HCT116 (cell line): Measurements from ENCODE around the gene STRIP1. TPM values are rescaled to one million over a fixed set of nuclear protein-coding genes. Genes with fewer than 3 reads are reported as not detected.

Experiments used
- ATAC-seq: fragments of 200-7000 bp; cut with Tn5 transposase; 2 replicates; pipeline ENCODE4 v1.9.1; 2020; ENCODE audit warnings: mild to moderate bottlenecking, moderate library complexity
- BruUV-seq: library from RNA; stranded (reverse); fragments of 400-500 nt; replicated peaks from 2 replicates; lab custom pipeline; 2021; lab: Mats Ljungman, UMichigan
- CTCF ChIA-PET: fragments of 300-600 bp; sonication (Branson Sonifier 250); formaldehyde crosslinking; loops from one replicate; lab custom pipeline; 2021; ENCODE audit warnings: antibody characterized with exemption; lab: Charles Lee
- POLR2A ChIA-PET: fragments of 300-600, 350-600 bp; sonication (Branson Sonifier 250); formaldehyde crosslinking; loops from one replicate; lab custom pipeline; 2021; ENCODE audit warnings: antibody characterized with exemption; lab: Charles Lee
- RAD21 ChIA-PET, 2 experiments: fragments of 300-600 bp; sonication (Branson Sonifier 250); formaldehyde crosslinking; loops; one replicate each; lab custom pipeline; 2023; ENCODE audit warnings: low total read pairs in 2 of 2; ENCODE audit not compliant: uncharacterized antibody in 2 of 2, unreplicated experiment in 2 of 2, low non-redundant PET in 1 of 2; lab: Charles Lee
- DNase-seq: peaks from one replicate; pipeline ENCODE4 v3.0.0-alpha.2; 2010; ENCODE audit warnings: low read depth, low spot score
- H2AFZ ChIP-seq: fragments of 200-600 bp; shearing (Covaris generic), sonication (generic); 2 replicates; pipeline ENCODE4 v1.6.1; 2017; ENCODE audit warnings: low read depth, mixed run types, mixed read lengths, antibody characterized with exemption, low read length; ENCODE audit not compliant: poor library complexity, severe bottlenecking
- H3K27ac ChIP-seq: 2 replicates; pipeline ENCODE4 v1.5.1; 2012; ENCODE audit warnings: low read depth, low read length
- H3K27me3 ChIP-seq: fragments of 200-600 bp; sonication (generic); 2 replicates; pipeline ENCODE4 v1.6.1; 2016; ENCODE audit warnings: mixed run types, low read length, mixed read lengths; ENCODE audit not compliant: insufficient read depth
- H3K36me3 ChIP-seq, 2 experiments: fragments of 200-500 bp in 1 of 2; fragments of 200-600 bp in 1 of 2; sonication (Bioruptor generic) in 1 of 2; sonication (generic) in 1 of 2; 2 replicates each; pipeline versions ENCODE4 v1.5.1 to v1.6.1; 2014 to 2016; ENCODE audit warnings: low read length in 2 of 2, inconsistent platforms in 1 of 2, mixed read lengths in 1 of 2, mixed run types in 1 of 2; ENCODE audit not compliant: insufficient read depth in 2 of 2, control insufficient read depth in 1 of 2
- H3K4me1 ChIP-seq, 2 experiments: fragments of 200-600 bp in 1 of 2; sonication (generic) in 1 of 2; 2 replicates each; pipeline versions ENCODE4 v1.5.1 to v1.6.1; 2012 to 2017; ENCODE audit warnings: low read length in 2 of 2, inconsistent platforms in 1 of 2, mild to moderate bottlenecking in 1 of 2, mixed read lengths in 1 of 2, mixed run types in 1 of 2, moderate library complexity in 1 of 2; ENCODE audit not compliant: insufficient read depth in 2 of 2, control insufficient read depth in 1 of 2
- H3K4me2 ChIP-seq: fragments of 200-600 bp; sonication (generic); 2 replicates; pipeline ENCODE4 v1.6.1; 2017; ENCODE audit warnings: mixed run types, low read length, mixed read lengths
- H3K4me3 ChIP-seq, 2 experiments: fragments of 200-600 bp in 1 of 2; sonication (generic) in 1 of 2; replicated peaks in 1 of 2; 2 replicates each; pipeline ENCODE4 v1.5.1; 2011 to 2016; ENCODE audit warnings: low read length in 2 of 2, control low read depth in 1 of 2, low read depth in 1 of 2, mild to moderate bottlenecking in 1 of 2, mixed read lengths in 1 of 2, mixed run types in 1 of 2
- H3K79me2 ChIP-seq: fragments of 200-600 bp; sonication (generic); 2 replicates; pipeline ENCODE4 v1.6.1; 2017; ENCODE audit warnings: mild to moderate bottlenecking, mixed run types, low read length, moderate library complexity, mixed read lengths; ENCODE audit not compliant: insufficient read depth
- H3K9ac ChIP-seq: fragments of 200-600 bp; sonication (generic); 2 replicates; pipeline ENCODE4 v1.6.1; 2016; ENCODE audit warnings: low read length, mixed read lengths
- H3K9me2 ChIP-seq: fragments of 200-600 bp; sonication (generic), shearing (Covaris generic); 2 replicates; pipeline ENCODE4 v1.6.1; 2017; ENCODE audit warnings: mixed run types, mild to moderate bottlenecking, moderate library complexity; ENCODE audit not compliant: insufficient read depth
- H3K9me3 ChIP-seq, 2 experiments: fragments of 200-500 bp in 1 of 2; fragments of 200-600 bp in 1 of 2; sonication (Bioruptor generic) in 1 of 2; sonication (generic) in 1 of 2; 2 replicates each; pipeline ENCODE4 v1.6.1; 2014 to 2017; ENCODE audit warnings: low read length in 2 of 2, mixed read lengths in 2 of 2, inconsistent platforms in 1 of 2, low read depth in 1 of 2, mild to moderate bottlenecking in 1 of 2, mixed run types in 1 of 2, moderate library complexity in 1 of 2; ENCODE audit not compliant: control insufficient read depth in 1 of 2, insufficient read depth in 1 of 2
- H4K20me1 ChIP-seq: fragments of 200-600 bp; sonication (generic), shearing (Covaris generic); 2 replicates; pipeline ENCODE4 v1.6.1; 2017; ENCODE audit warnings: mixed run types, mild to moderate bottlenecking, moderate library complexity; ENCODE audit not compliant: insufficient read depth
- CBX3 ChIP-seq: IDR thresholded peaks from 2 replicates; pipeline ENCODE4 v1.6.1; 2012; ENCODE audit warnings: low read depth
- CEBPB ChIP-seq: IDR thresholded peaks from 2 replicates; pipeline ENCODE4 v1.6.1; 2012; ENCODE audit warnings: low read depth
- EZH2 ChIP-seq: fragments of 200-600 bp; sonication (generic); IDR thresholded peaks from 2 replicates; pipeline ENCODE4 v1.6.1; 2017; ENCODE audit warnings: antibody characterized with exemption, mixed run types
- EZH2phosphoT487 ChIP-seq: fragments of 200-600 bp; IDR thresholded peaks from 2 replicates; pipeline ENCODE4 v1.6.1; 2018; ENCODE audit warnings: antibody characterized with exemption, borderline replicate concordance
- FOSL1 ChIP-seq: IDR thresholded peaks from 2 replicates; pipeline ENCODE4 v1.6.1; 2012; ENCODE audit warnings: low read depth
- POLR2AphosphoS5 ChIP-seq: IDR thresholded peaks from 2 replicates; pipeline ENCODE4 v1.6.1; 2011; ENCODE audit warnings: mild to moderate bottlenecking, low read depth, low read length, moderate library complexity
- RAD21 ChIP-seq: IDR thresholded peaks from 2 replicates; pipeline ENCODE4 v1.6.1; 2012; ENCODE audit warnings: low read depth, mild to moderate bottlenecking
- SIN3A ChIP-seq: IDR thresholded peaks from 2 replicates; pipeline ENCODE4 v1.6.1; 2012; ENCODE audit warnings: low read depth
- SP1 ChIP-seq: IDR thresholded peaks from 2 replicates; pipeline ENCODE4 v1.6.1; 2012; ENCODE audit warnings: low read depth
- SRF ChIP-seq: IDR thresholded peaks from 2 replicates; pipeline ENCODE4 v1.6.1; 2012; ENCODE audit warnings: low read depth
- TCF7L2 ChIP-seq: IDR thresholded peaks from 2 replicates; pipeline ENCODE4 v1.7.0; 2011; ENCODE audit warnings: borderline replicate concordance, inconsistent platforms; ENCODE audit not compliant: insufficient read depth, insufficient read length; ENCODE audit errors: extremely low read depth
- YY1 ChIP-seq: IDR thresholded peaks from 2 replicates; pipeline ENCODE4 v1.6.1; 2011; ENCODE audit warnings: low read length, low read depth, moderate library complexity, mild to moderate bottlenecking; ENCODE audit not compliant: insufficient replicate concordance; ENCODE audit errors: extremely low read depth
- ZFX ChIP-seq: fragments of 450-650 bp; IDR thresholded peaks from 2 replicates; pipeline ENCODE4 v1.6.1; 2017
- intact Hi-C: fragments of 100-400 bp; cut with micrococcal nuclease; formaldehyde crosslinking; loops from 2 replicates; pipeline ENCODE4 v1.10.0; 2022
- total RNA-seq: library from RNA; stranded (reverse); gene quantifications from one replicate; pipeline ENCODE4 v1.2.1, GENCODE V29; 2021; ENCODE audit not compliant: unreplicated experiment
- TF ChIP-seq, protein P1 (sequence below): IDR thresholded peaks from 2 replicates; pipeline ENCODE4 v1.6.1; 2012; ENCODE audit warnings: low read depth
- TF ChIP-seq, protein P2 (sequence below), 3 experiments: fragments of 200-600 bp in 1 of 3; sonication (generic) in 1 of 3; IDR thresholded peaks in 2 of 3; conservative IDR thresholded peaks in 1 of 3; 2 replicates each; pipeline ENCODE4 v1.5.1; 2012 to 2017; ENCODE audit warnings: low read depth in 2 of 3, low read length in 2 of 3, antibody characterized with exemption in 1 of 3, borderline replicate concordance in 1 of 3, control low read depth in 1 of 3, mild to moderate bottlenecking in 1 of 3, mixed read lengths in 1 of 3, mixed run types in 1 of 3, moderate library complexity in 1 of 3; ENCODE audit not compliant: insufficient read depth in 1 of 3
- TF ChIP-seq, protein P3 (sequence below): IDR thresholded peaks from 2 replicates; pipeline ENCODE4 v1.6.1; 2012
- TF ChIP-seq, protein P4 (sequence below): IDR thresholded peaks from 2 replicates; pipeline ENCODE4 v1.6.1; 2012

STRIP1 gene
- total RNA-seq, 1 experiment from 2014 or later: 33.5 TPM

DNA sequence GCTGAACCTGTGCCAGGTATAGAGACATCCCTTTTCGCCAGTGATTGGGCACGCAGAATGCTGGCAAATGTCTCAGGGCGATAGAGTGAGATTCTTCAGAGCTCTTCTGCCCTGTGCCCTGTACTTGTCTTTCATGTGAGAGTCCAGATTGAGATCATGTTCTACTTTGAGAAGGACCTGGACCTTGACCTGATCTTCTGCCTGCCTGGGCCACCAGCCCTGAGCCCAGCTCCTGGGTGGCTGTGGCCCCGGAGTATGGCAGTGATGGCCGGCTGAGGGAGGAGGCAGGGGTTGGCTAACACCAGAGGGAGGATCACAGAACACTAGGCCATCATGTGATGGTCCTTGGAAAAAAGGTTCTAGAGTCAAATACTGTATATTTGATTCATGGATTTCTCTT, 13.8 kb downstream of the STRIP1 start:
- H2AFZ ChIP-seq: no peak overlapping the region
- H4K20me1 ChIP-seq: no peaks in the 10 kb centered on the region
- no peak for TF ChIP-seq CBX3
- TF ChIP-seq, protein P1, sequence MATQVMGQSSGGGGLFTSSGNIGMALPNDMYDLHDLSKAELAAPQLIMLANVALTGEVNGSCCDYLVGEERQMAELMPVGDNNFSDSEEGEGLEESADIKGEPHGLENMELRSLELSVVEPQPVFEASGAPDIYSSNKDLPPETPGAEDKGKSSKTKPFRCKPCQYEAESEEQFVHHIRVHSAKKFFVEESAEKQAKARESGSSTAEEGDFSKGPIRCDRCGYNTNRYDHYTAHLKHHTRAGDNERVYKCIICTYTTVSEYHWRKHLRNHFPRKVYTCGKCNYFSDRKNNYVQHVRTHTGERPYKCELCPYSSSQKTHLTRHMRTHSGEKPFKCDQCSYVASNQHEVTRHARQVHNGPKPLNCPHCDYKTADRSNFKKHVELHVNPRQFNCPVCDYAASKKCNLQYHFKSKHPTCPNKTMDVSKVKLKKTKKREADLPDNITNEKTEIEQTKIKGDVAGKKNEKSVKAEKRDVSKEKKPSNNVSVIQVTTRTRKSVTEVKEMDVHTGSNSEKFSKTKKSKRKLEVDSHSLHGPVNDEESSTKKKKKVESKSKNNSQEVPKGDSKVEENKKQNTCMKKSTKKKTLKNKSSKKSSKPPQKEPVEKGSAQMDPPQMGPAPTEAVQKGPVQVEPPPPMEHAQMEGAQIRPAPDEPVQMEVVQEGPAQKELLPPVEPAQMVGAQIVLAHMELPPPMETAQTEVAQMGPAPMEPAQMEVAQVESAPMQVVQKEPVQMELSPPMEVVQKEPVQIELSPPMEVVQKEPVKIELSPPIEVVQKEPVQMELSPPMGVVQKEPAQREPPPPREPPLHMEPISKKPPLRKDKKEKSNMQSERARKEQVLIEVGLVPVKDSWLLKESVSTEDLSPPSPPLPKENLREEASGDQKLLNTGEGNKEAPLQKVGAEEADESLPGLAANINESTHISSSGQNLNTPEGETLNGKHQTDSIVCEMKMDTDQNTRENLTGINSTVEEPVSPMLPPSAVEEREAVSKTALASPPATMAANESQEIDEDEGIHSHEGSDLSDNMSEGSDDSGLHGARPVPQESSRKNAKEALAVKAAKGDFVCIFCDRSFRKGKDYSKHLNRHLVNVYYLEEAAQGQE: no peak
- TF ChIP-seq CEBPB: no peak
- TF ChIP-seq, protein P2, sequence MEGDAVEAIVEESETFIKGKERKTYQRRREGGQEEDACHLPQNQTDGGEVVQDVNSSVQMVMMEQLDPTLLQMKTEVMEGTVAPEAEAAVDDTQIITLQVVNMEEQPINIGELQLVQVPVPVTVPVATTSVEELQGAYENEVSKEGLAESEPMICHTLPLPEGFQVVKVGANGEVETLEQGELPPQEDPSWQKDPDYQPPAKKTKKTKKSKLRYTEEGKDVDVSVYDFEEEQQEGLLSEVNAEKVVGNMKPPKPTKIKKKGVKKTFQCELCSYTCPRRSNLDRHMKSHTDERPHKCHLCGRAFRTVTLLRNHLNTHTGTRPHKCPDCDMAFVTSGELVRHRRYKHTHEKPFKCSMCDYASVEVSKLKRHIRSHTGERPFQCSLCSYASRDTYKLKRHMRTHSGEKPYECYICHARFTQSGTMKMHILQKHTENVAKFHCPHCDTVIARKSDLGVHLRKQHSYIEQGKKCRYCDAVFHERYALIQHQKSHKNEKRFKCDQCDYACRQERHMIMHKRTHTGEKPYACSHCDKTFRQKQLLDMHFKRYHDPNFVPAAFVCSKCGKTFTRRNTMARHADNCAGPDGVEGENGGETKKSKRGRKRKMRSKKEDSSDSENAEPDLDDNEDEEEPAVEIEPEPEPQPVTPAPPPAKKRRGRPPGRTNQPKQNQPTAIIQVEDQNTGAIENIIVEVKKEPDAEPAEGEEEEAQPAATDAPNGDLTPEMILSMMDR (IDR thresholded peaks at IDR 0.05 in 2 of 3, conservative IDR thresholded peaks at IDR 0.05 in 1 of 3; ENCODE audit: borderline replicate concordance in 1 of 3, insufficient read depth in 1 of 3, low read depth in 2 of 3, low read length in 2 of 3): no peak
- TF ChIP-seq EZH2phosphoT487: no peak
- TF ChIP-seq, protein P3, sequence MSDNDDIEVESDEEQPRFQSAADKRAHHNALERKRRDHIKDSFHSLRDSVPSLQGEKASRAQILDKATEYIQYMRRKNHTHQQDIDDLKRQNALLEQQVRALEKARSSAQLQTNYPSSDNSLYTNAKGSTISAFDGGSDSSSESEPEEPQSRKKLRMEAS: no peak
- no peak for TF ChIP-seq ZFX
- no peak for TF ChIP-seq POLR2AphosphoS5
- TF ChIP-seq SRF: no peak
- TF ChIP-seq SIN3A: no peak
- no peak for TF ChIP-seq YY1
- TF ChIP-seq FOSL1: no peak
- TF ChIP-seq SP1: no peak
- TF ChIP-seq, protein P4, sequence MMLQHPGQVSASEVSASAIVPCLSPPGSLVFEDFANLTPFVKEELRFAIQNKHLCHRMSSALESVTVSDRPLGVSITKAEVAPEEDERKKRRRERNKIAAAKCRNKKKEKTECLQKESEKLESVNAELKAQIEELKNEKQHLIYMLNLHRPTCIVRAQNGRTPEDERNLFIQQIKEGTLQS: no peak
- no peak for TF ChIP-seq RAD21
- no peak for TF ChIP-seq TCF7L2
- TF ChIP-seq EZH2: no peak
- ATAC-seq (no peak), DNase-seq (no peak)
- ChIA-PET RAD21 (no interaction called here), POLR2A (no interaction called here), CTCF (no interaction called here)
- H3K9ac ChIP-seq: no peak overlapping the region
- intact Hi-C loops: no loop called here
- H3K4me3 ChIP-seq: no peak overlapping the region
- no peaks in the 10 kb centered on the region for H3K9me3 ChIP-seq
- H3K27ac ChIP-seq: no peak overlapping the region
- no TSS peak for BruUV-seq
- no peaks in the 10 kb centered on the region for H3K9me2 ChIP-seq
- peaks cover 43 to 59% of the 10 kb centered on the region in 2 experiments; a peak in 3 of 4 replicates for H3K36me3 ChIP-seq
- H3K4me2 ChIP-seq: no peak overlapping the region
- no peaks in the 10 kb centered on the region for H3K4me1 ChIP-seq
- H3K79me2 ChIP-seq: no peaks in the 10 kb centered on the region
- no peaks in the 10 kb centered on the region for H3K27me3 ChIP-seq
